ENCODE data around the gene TRAPPC3L. TPM values are rescaled to one million over a fixed set of nuclear protein-coding genes. Genes with fewer than 3 reads are reported as not detected.
A peak's percentile ranks its signal among the peaks of the same experiment; 100 is the strongest.

The TRAPPC3L gene
- total and polyA plus RNA-seq, 9 of the 15 experiments (the other 6 are each of a cell fraction or from before 2014, with no cell fraction given): not detected

GRCh38 chr6:116513224-116513875 is 32.1 kb downstream of the TRAPPC3L start:
- no peak overlapping the region for H3K9ac ChIP-seq (ENCODE audit: insufficient read depth in 1 of 2, low read depth in 2 of 2, low read length in 2 of 2)
- FAIRE-seq (no peak), ATAC-seq (no peak), DNase-seq (ENCODE audit: extremely low read depth in 1 of 4, low spot score in 3 of 4) (no peak)
- intact Hi-C loops (cut with micrococcal nuclease) (loop anchor here (5.0 kb wide), 1 partner anchor 71 kb away; no protein-coding TSS in a partner anchor), in situ Hi-C loops (cut with MboI) (no loop called here)
- H4K20me1 ChIP-seq (replicated peaks; ENCODE audit: control insufficient read depth, insufficient read depth, low read length): no peaks in the 10 kb centered on the region
- no peak for TF ChIP-seq MYC (IDR thresholded peaks at IDR 0.05; ENCODE audit: low read depth, low read length)
- no peak for TF ChIP-seq MYC (CRISPR knock-in tag; IDR thresholded peaks at IDR 0.05; ENCODE audit: borderline replicate concordance, low read depth)
- TF ChIP-seq PBX2 (CRISPR knock-in tag; IDR thresholded peaks at IDR 0.05; ENCODE audit: low read depth): no peak
- TF ChIP-seq PBX2 (tag; conservative IDR thresholded peaks at IDR 0.05; ENCODE audit: low read depth): peak; percentile 87
- TF ChIP-seq MECOM (CRISPR knock-in tag; IDR thresholded peaks at IDR 0.05): 0 out of 2 replicates have a peak, but pooled peaks have one; percentile 31
- no peak for TF ChIP-seq BRF1 (IDR thresholded peaks at IDR 0.05; ENCODE audit: borderline replicate concordance, extremely low read depth, insufficient read length)
- TF ChIP-seq ZBTB49 (CRISPR knock-in tag; IDR thresholded peaks at IDR 0.05; ENCODE audit: borderline replicate concordance): no peak
- no peak for TF ChIP-seq DMBX1 (CRISPR knock-in tag; IDR thresholded peaks at IDR 0.05; ENCODE audit: borderline replicate concordance)
- TF ChIP-seq SRSF3 (IDR thresholded peaks at IDR 0.05; ENCODE audit: insufficient read depth, low read length): no peak
- peak; percentile 72; the same call in 1 of the 2 replicates for TF ChIP-seq PKNOX1 (IDR thresholded peaks at IDR 0.05)
- peak; percentile 88 for TF ChIP-seq MEIS2 (IDR thresholded peaks at IDR 0.05; ENCODE audit: partially characterized antibody)
- ChIA-PET POLR2A (interaction anchor here (1.0 to 1.2 kb wide), 2 partner anchors 9 to 22 kb away, joined by 3 to 4 read pairs; no protein-coding TSS in a partner anchor), CTCF (ENCODE audit: low intra/inter-chr PET ratio) (interaction anchor here (0.6 kb wide), 1 partner anchor 638 kb away, joined by 3 read pairs; no protein-coding TSS in a partner anchor)
- no peak overlapping the region for H3K4me3 ChIP-seq
- no peak overlapping the region for H3K4me2 ChIP-seq (ENCODE audit: insufficient read depth, low read length)
- H2AFZ ChIP-seq (ENCODE audit: low read depth, low read length): no peak overlapping the region
- H3K27me3 ChIP-seq (ENCODE audit: control insufficient read depth in 2 of 2, insufficient read depth in 2 of 2, low read length in 2 of 2): no peaks in the 10 kb centered on the region; a peak in 2 of 5 replicates
- H3K9me1 ChIP-seq (ENCODE audit: control insufficient read depth, insufficient read depth, low read length): no peaks in the 10 kb centered on the region
- no peaks in the 10 kb centered on the region for H3K79me2 ChIP-seq (ENCODE audit: control insufficient read depth, insufficient read depth, low read length)
- H3K9me3 ChIP-seq (replicated peaks; ENCODE audit: control insufficient read depth, insufficient read depth, low read depth, low read length): no peaks in the 10 kb centered on the region
- H3K27ac ChIP-seq (ENCODE audit: extremely low read depth, low read depth, low read length): no peak overlapping the region
- H3K36me3 ChIP-seq (ENCODE audit: control insufficient read depth, insufficient read depth, low read length): no peaks in the 10 kb centered on the region
- H3K4me1 ChIP-seq (replicated peaks in 1 of 2; ENCODE audit: control insufficient read depth in 2 of 2, insufficient read depth in 2 of 2, low read length in 2 of 2): peaks cover 3 to 6% of the 10 kb centered on the region in 2 experiments; a peak in 3 of 5 replicates
- WGBS (ENCODE audit: insufficient coverage, low coverage, missing lambda C conversion rate): 28% methylated on average over 2 of the region's 2 CpGs
- no TSS peak for BruUV-seq (replicated peaks)
